ENCODE results near the gene AHDC1.
A peak's percentile ranks its signal among the peaks of the same experiment; 100 is the strongest.

AHDC1 gene

DNA sequence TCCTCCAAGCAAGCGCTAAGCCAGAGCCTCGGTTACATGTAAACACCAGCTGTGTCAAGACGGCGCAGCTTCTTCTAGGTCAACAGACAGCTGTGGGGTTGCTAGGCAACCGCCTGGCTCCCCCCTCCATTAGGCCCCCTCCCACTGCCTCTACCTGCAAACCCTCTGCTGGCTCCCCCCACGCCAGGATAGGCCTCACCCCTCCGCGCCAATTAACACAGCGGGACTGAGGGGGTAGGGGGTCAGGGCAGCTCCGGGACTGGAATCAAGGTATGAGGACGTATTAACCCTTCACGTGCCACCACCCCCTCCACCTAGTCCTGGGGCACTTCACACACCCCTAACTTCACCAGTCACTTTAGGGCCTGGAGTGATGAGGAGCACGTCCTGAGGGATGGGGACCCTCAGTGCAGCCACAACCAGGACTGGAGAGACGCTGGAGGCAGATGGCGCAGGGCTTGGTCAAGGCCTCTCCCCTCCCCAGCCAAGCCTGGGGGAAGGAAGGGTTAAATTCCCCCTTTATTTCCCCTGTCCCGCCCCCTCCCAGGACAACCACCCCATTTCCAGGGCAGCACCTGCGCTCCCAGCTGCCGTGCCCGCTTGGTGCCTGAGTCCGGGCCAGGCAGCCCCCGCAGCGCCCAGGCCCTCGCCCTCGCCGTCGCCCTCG lies 76.6 kb downstream of the AHDC1 start:
- no peak for DNase-seq

DNA sequence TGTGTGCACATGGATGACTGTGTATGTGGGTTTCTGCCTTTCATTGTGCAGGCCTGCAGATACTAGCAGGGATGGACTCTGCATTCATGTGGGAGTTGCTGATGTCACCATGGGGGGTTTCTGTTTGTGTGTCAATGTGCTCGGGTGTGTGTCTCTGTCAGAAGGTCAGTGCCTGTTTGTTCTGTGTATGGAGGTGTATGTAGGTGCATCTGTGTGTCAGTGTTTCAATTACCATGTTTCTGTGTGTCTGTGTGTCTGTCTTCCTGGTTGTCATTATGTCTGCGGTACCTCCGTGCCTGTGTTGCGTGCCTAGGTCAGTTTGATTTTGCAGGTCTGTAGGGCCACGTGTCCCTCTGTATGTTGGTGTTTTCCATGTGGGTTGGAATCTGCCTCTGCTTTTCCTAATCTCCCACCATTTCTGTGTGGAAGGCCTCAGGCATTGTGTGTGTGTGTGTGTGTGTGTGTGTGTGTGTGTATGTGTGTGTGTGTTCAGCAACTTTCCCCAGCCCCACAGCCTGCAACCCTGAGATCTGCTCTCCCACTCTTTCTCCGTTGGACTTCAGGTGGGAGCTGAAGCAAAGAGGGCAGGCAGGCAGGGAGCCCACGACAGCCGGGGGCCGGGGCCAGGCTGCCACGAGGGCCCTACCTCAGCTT lies 77.2 kb downstream of the AHDC1 start:
- no peak for DNase-seq

DNA sequence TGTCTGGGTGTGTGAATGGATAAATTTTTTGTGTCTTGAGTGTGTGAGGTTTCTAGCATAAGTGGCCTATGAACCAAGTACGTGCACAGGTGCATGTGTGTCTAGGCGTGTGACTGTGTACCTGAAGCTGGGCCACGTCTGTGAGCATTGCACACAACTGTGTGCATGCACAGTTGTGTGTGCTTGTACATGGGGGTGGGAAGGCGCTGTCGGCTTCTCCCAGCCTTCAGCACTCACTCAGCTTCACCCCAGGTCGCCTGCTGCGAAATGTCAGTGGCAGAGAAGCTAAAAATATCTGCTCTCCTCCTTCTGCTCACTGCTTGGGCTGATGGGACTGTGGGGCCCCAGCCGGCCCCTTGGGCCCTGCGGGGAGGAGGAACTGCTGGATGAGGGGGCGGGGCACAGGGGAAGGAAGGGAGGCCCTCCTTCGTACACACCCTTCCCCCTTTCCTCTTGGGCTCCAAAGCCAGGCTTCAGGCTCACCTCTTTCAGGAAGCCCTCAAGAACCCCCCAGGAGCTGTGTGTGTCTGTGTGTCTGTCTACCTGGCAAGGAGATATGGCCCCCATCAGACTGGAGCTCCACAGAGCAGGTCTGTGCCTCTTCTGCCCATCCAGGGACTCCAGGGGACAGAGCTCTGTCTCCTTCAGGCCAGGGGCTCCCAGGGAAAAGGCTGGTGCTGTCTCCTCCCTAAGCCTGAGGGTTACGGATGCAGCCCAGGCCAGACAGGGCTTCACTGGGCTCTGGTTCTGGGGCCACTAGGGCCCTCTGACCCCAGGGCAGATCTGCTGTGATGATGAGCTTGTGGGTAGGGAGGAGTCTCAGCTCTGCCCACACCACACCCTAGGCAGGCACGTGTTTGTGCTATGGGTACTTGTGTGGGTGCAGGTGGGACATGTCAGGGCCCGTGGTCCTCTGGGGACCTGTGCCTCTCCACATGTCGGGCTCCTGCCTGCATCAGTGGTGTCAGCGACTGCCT lies 78.4 kb downstream of the AHDC1 start:
- DNase-seq = no peak

DNA sequence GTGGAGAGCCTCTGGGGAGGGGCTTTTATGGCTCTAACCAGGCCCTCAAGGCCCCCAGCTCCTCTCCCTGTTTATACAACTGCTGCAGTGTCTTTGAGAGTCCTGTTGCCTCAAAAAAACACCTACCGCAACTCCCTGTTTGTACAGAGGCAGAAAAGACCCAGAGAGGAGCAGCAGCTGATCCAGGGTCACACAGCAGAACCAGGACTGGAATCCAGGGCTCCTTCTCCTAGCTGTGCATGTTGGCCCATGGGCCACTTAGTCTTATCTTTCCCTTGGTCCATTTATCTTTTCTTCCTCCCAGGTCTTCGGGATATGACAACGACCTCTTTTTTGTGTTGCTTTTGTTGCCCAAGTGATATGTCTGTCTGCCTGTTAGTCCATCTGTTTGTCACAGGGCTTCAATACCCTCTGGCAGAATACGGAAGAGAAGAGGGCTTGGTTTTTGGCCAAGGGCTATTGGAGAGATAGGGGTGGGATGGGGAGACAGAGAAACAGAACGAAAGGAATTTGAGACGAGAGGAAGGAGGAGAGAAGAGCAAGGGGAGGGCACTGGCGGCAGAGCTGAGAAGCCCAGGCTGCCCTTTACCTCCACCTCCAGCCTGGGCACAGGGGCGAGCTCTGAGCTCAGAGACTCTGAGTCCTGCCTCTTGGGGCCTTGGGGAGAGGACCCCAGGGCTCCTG lies 80.5 kb downstream of the AHDC1 start:
- no peak for DNase-seq

DNA sequence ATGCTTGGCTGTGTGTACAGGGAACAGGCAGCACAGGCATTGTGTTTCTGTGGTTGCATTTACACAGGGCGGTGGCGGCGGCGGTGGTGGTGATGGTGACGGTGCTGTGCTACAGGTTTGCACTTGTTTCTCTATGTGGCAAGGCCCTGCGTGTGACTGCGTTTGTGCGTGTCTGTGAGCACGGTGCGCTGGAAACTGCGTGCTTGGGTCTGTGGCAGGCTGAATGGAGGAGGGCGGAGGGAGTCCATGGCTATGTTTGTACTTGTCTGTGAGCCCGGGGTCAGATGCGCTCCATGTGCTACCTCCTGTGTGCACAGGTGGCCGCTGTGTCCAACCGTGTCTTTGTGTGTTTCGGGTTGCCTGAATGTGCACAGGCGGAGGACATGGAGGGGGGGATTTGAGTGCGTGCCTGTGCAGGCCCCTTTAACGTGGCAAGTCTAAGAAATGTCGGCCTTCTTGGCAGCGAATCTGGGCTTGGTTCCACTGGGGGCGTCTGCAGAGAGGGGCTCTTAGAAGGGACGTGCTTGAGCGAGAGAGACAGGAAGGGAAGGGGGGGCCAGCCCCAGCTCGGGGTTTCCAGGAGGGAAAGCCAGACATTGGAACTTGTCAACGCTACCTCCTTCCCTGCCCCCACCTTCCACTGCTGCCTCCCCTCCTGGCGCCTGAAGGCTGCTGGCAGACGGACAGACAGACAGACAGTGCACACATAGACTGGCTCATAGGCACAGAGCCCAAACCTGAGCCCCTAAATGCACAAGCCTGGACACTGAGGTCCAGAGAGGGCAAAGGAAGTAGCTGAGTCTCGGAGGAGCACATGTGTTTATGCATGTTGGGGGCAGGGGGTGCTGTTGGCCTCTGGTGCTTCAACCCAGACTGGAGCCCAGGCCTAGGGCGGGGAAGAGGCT lies 81.3 kb downstream of the AHDC1 start:
- DNase-seq = peak; percentile 72

DNA sequence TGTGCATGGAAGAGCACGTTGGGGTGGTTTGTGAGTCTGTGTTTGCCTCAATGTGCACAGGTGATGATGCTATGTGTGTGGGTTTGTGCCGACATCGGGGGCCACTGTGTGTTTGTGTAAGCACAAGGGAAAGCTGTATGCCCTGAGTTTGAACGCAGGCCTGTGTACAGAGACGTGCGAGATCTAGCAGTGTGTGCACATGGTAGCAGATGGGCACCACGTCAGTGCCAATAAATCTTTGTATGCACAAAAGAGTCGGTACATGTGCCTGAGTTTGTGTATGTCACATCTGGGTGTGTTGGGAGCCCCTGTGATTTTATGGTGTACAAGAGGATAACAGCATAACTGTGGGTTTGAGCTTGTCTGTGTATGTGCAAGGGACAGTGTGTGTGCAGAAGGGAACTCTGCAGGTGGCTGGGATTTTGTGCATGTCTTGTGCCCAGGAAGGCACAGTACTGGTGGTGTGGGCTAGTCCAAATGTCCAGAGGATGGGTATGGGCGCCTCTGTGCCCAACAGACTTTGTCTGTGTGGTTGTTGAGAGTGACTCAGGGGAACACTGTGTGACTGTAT lies 82.0 kb downstream of the AHDC1 start:
- DNase-seq = no peak

DNA sequence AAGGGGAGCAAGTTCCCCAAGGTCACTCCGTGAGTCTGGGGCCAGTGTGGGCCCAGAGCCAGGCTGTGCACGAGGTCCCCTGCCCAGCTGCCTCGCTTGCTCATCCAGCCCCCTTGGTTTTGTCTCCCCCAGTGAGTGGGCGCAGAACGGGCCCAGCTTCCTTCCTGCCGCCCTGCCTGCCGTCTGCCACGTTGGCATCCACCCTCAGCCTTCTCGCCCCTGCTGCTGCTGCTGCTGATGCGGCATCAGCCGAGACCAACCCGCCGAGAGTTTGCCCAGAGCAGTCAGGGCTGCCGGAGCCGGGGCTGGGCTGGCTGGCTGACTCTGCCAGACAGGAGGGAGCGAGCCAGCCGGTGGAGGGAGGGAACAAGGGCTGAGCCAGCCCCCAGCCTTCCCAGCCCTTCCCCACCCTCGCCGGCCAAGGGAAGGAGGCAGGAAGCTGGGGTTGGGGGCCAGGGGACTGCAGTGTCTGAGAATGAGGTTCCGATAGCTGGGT lies 82.6 kb downstream of the AHDC1 start:
- no peak for DNase-seq

DNA sequence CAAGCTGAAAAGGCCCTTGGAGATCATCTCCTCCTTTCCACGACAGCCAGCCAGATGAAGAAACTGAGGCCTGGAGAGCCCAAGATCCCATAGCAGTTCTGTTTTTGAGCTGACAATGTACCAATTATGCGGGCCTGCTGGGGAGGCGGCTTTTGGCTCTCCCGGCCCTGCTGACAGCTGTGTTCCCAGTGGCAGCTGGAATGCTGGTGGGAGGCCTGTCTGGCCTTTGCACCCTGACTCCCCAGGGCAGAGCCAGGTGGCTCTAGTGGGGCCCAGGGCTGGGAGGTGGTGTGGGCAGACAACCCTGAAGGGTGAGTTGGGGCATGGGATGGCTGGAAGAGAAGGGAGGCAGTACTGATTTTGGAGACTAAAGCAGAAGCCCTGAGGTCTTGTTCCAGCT lies 83.3 kb downstream of the AHDC1 start:
- no peak for DNase-seq

DNA sequence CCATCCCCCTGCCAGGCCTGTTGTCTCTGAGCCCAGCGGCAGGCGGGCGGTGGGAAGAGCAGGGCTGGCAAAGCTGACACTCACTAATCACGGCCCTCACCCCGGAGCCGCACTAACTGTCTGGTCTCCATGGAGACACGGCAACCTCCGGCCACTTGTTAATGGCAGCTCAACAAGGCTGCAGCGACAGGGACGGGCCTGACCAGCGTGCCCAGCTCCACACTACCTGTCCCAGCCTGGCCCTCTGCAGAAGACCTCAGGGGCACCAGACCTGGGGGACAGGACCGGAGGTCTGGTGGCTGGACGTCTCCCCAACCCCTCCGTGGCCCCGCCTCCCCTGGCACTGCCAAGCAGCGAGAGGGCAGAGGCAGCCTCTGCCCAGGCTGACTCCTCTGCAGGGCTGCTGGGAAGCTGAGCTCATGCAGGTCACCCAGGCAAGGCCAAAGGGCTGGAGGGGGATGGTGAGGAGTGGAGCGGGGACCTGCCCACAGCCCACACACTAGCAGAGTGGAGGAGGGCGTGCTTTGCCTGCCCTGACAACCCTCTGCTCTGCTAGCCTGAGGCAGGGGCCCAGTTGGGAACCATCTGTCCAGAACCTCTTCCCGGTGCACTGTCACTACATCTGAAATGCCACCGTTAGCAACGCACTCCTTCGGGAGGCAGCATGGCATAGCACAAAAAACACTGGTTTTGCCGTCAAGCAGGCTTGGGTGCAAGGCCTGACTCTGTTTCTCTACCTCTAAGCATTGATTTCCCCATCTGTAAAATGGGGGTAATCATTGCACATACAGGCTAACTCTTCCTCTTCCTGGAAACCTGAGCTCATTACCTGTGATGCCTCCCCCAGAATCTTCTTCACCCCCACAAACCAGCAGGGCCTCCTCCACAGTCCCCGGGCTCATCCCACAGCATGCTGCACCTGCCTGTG lies 84.3 kb downstream of the AHDC1 start:
- no peak for DNase-seq

DNA sequence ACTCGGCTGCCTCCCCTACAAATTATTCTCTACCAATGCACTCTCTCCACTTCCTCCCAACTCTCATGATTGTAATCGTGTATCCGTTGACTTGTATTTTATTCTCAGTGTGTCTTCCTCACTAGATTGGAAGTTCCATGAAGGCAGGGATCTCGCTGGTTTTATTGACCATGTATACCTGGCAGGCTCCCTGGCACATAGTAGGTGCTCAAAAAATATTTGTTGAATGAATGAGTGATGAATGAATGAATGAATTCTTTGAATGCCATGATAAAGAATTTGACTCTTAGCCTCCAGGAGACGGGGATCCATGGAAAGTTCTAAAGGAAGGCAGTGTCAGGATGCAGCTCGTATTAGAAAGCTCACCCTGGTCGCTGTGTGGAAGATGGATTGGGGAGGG lies 85.1 kb downstream of the AHDC1 start:
- DNase-seq = no peak

DNA sequence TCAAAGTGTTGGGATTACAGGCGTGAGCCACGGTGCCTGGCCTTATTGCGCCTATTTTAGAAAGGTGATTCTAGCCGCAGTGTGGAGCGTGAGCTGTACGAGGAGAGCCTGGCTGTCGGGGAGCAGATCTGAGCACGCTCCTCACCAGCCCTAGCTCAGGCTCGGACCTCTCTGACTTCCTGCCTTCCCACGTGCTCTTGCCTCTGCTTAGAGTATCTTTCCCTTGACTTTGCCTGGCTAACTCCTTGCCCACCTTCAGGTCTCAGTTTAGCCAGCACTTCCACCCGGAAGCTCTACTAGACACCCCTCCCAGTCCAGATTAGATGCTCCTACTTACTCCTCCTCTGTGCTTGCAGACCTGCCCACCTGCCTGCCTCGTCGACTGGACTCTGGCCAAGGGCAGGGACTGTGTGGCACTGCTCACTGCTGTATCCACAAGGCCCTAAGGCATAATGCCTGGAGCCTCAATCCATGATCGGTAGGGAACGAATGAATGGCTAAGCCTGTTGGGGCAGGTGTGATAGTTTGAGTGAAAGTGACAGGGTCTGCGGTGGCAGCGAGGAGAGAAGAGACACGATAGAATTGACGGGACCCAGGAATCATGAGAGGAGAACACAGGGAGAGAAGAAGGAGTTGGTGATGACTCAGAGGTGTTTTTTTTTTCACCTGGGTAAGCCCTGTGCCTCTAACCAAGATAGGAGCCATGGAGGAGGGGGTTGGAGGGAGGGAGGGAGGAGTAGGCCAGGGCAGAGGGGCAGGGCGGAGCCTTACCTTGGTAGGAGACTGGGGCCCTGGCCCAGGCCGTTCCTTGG lies 85.8 kb downstream of the AHDC1 start:
- no peak for DNase-seq

DNA sequence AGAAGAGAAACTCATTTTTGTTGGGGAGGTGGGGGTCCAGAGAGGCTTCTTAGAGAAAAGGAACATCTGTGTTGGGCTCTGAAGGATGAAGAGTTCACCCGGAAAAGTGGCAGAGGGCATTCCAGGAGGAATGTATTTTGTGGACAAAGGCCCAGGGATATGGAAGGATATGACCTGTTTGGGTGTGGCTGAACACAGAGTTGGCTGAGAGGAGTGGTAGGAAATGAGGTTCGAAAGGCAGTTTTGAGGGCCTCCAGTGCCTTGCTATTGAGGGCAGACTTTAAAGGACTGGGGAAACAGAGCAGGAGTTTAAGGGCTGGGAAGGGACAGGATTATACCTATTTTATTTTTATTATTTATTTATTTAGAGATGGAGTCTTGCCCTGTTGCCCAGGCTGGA lies 86.6 kb downstream of the AHDC1 start:
- DNase-seq = no peak

DNA sequence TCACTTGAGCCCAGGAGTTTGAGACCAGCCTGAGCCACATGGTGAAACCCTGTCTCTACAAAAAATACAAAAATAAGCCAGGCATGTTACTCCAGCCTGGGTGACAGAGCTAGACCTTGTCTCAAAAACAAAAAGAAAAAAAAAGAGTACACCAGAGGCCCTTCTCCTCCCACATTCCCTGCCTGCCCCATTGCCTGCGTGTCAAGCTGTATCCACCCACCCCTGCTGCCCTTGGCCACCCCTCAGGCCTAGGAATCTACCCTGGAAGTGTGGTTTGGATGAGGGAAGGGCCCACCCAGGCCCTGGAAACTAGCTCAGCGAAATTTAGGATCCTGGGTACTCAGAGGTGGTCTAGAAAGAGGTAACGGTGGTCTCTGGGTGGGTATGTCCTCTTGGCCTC lies 88.3 kb downstream of the AHDC1 start:
- no peak for DNase-seq

DNA sequence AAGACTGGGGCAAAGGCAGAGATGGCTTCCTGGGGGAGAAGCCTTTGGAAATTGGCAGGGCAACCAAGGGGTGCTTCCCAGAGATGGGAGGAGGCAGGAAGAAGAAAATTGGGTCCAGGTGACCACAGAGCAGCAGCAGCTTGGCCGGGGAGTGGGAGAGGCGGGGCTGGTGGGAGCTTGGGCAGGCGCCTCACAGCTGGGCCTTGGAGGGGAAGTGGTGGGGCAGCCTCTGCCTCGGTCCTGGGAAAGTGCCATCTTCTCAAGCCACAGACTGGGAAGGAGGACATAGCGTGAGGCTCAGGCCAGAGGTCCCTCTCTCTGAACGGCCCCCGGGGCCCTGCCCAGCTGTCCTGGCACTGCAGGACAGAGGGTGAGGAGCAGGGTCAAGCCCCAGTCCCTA lies 90.0 kb downstream of the AHDC1 start:
- no peak for DNase-seq

DNA sequence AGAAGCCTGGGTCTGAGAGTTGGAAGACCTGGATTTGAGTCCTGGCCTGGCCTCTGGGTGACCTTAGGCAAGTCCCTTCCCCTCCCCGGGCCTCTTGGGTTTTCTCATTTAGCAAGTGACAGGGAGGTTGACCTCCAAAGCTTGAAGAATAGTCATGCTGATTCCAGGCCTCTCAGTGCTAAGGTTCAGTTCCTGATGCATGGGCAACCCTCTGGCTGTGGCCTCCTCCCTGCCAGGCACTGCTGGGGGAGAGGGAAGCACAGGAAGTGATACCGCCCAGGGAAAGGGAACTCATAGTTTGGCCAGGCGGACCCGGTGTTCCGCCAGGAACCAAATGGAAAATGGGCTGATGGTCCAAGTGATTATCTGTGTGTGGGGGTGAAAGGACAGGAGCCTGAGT lies 90.4 kb downstream of the AHDC1 start:
- DNase-seq = no peak

DNA sequence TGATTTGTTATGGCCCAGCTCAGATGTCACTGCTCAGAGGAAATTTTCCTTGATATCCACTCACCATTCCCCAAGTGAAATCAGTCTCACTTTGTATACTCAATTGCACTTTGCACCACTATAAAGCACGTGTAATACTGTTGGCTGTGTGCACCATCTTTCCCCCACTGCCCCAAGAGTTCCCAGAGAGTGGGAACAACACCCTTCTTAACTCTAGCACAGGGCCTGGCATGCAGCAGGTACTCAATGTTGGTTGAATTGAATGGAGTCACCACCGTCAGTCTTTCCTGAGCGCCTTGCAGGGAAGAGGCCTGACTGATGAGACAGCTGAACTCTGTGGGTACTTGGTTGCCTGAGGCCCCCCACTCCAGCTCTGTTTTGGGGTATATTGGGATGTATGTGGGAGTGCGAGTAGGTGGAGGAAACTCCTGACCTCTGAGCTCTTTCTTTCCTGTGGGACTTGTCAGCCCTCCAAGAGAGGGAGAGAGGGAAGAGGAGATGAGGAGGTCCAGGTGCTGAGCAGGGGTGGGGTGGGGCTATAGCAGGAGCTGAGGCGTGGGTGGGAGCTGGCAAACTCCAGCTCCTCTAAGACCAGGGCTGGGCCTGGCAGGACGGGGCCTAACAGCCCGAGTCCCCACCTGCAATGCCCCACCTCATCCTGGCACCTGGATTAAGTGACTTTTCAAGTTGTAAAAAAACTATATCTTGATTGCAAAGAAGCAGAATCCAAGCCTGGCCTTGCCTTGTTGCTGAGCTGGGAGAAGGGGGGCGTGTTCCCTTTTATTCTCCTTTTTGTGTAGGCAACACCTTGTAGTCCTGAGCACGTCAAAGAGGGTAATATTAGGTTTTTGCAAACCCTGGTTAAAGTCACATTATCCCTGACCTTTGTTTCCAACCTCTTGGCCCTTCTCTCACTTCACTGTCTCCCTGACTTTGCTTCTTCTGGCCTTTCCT lies 94.5 kb downstream of the AHDC1 start:
- peak; percentile 1 for DNase-seq

DNA sequence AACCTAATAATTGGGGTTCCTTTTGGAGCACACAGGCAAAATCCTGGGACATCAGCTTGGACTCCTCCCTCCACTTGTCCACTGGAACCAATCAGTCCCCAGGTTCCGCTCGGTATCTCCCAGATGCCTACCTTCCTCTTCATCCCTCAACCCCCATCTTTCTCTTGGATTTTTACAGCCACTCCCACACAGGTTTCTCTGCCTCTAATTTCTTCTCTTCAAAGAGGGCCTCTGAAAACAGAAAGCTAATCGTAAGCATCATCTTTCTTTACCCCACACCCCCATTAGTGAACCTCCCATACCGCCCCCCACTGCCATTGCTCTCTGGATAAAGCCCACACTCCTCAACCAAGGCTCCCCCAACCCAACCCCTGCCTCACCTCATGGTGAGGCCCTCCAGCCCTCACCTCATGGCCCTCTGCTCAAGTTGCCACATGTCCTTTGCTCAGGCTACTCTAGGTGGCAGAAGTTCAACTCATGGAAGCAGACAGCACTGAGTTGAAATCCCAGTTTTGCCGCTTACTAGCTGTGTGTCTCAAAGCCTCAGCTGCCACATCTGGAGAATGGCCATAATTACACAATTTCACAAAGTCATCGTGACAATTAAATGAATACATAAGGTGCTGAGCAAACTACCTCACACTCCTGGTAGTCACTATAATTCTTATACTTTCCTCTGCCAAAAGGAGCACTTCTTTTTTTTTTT lies 95.8 kb downstream of the AHDC1 start:
- no peak for DNase-seq

DNA sequence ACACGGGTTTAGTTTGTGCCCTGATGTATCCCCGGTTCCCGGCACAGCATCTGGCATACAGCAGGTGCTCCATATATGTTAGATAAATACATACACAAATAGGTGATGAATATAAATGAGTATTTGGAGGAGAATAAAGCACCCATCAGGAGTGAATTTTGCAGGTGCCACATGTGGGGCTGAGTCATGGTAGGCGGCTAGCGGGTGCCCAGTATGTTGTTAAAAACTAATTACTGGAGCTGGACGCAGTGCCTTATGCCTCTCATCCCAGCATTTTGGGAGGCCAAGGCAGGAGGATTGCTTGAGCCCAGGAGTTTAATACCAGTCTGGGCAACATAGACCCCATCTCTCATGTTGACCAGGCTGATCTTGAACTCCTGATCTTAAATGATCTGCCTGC lies 97.2 kb downstream of the AHDC1 start:
- no peak for DNase-seq
